ENCODE measurements around the gene ITPK1. TPM values are rescaled to one million over a fixed set of nuclear protein-coding genes. Genes with fewer than 3 reads are reported as not detected.

The ITPK1 gene
- total RNA-seq, 4 donors from 2014 or later: 32.6 to 94.9 (median 54.6) TPM

GRCh38 chr14:92924247-92924646 lies 191.5 kb downstream of the ITPK1 start:
- DNase-seq (ENCODE audit: low spot score): no peak

GRCh38 chr14:92923744-92924103 lies 192.0 kb downstream of the ITPK1 start:
- no peak for TF ChIP-seq CTCF (IDR thresholded peaks at IDR 0.05)
- ATAC-seq (ENCODE audit: low FRiP score) (no peak), DNase-seq (ENCODE audit: low spot score) (no peak)

More at GRCh38 chr14:92924247-92924646, 191.5 kb downstream of the ITPK1 start:
- ATAC-seq (ENCODE audit: low FRiP score): no peak
- TF ChIP-seq CTCF (IDR thresholded peaks at IDR 0.05): no peak

GRCh38 chr14:92922883-92923743 lies 192.6 kb downstream of the ITPK1 start, which contains the start of gene CHGA:
Gene CHGA, plus strand, starts transcription at chr14:92923150. Its CDS starts 210 bp downstream, at chr14:92923360.
- no peak for TF ChIP-seq CTCF (IDR thresholded peaks at IDR 0.05)

GRCh38 chr14:92922155-92922735 lies 193.5 kb downstream of the ITPK1 start:
- DNase-seq (ENCODE audit: low spot score) (no peak), ATAC-seq (ENCODE audit: low FRiP score) (no peak)
- TF ChIP-seq CTCF (IDR thresholded peaks at IDR 0.05): no peak

More at GRCh38 chr14:92922883-92923743, 192.6 kb downstream of the ITPK1 start, which contains the start of gene CHGA:
- ATAC-seq (ENCODE audit: low FRiP score) (no peak), DNase-seq (ENCODE audit: low spot score) (no peak)

- ATAC-seq (ENCODE audit: low FRiP score) (no peak), DNase-seq (ENCODE audit: low spot score) (no peak)
- TF ChIP-seq CTCF (IDR thresholded peaks at IDR 0.05): no peak
These were observed 195.7 kb downstream of the ITPK1 start for GRCh38 chr14:92920001-92920400.

GRCh38 chr14:92917956-92918355 lies 197.8 kb downstream of the ITPK1 start:
- no peak for DNase-seq (ENCODE audit: low spot score)
- no peak for ATAC-seq (ENCODE audit: low FRiP score)
- no peak for TF ChIP-seq CTCF (IDR thresholded peaks at IDR 0.05)
